Skeletal muscle satellite cell (primary cell): ENCODE results near the gene RSPRY1.

ENCODE experiments used
- H3K27me3 ChIP-seq: 2 replicates; pipeline ENCODE4 v1.7.0; 2013; ENCODE audit warnings: low read length; ENCODE audit not compliant: control insufficient read depth, insufficient read depth
- H3K36me3 ChIP-seq: 2 replicates; pipeline ENCODE4 v1.7.0; 2013; ENCODE audit warnings: mild to moderate bottlenecking, control low read depth, low read length; ENCODE audit not compliant: insufficient read depth
- H3K4me1 ChIP-seq: 2 replicates; pipeline ENCODE4 v1.7.0; 2013; ENCODE audit warnings: low read length; ENCODE audit not compliant: control insufficient read depth, insufficient read depth
- H3K4me2 ChIP-seq: 2 replicates; pipeline ENCODE4 v1.7.0; 2013; ENCODE audit warnings: mild to moderate bottlenecking, low read length
- H3K4me3 ChIP-seq: 2 replicates; pipeline ENCODE4 v1.7.0; 2013; ENCODE audit warnings: low read length
- H3K9ac ChIP-seq: 2 replicates; pipeline ENCODE4 v1.7.0; 2013; ENCODE audit warnings: mild to moderate bottlenecking, low read depth, low read length, moderate library complexity
- H3K9me3 ChIP-seq: replicated peaks from 2 replicates; pipeline ENCODE4 v1.7.0; 2013; ENCODE audit warnings: mild to moderate bottlenecking, control low read depth, low read length

The RSPRY1 gene

DNA sequence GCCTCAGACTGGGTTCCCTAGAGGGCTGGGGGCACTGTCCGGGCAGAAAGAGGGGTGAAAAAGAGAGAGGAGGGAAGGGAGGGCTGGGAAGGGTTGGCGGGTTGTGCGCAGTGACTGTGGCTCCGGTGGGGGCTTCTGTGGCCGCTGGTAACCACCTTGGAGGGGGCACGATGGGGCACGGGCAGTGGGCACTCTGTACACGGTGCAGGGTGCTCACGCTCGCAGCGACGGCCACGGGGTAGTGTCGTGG lies 97.8 kb downstream of the RSPRY1 start:
- Histone ChIP-seq H3K36me3 (no peaks in the 10 kb centered on the region), H3K4me1 (peaks cover 13% of the 10 kb centered on the region), H3K9ac (no peak overlapping the region), H3K9me3 (no peaks in the 10 kb centered on the region), H3K27me3 (peaks cover 51% of the 10 kb centered on the region), H3K4me2 (peak overlapping the region; percentile 84), H3K4me3 (no peak overlapping the region)

DNA sequence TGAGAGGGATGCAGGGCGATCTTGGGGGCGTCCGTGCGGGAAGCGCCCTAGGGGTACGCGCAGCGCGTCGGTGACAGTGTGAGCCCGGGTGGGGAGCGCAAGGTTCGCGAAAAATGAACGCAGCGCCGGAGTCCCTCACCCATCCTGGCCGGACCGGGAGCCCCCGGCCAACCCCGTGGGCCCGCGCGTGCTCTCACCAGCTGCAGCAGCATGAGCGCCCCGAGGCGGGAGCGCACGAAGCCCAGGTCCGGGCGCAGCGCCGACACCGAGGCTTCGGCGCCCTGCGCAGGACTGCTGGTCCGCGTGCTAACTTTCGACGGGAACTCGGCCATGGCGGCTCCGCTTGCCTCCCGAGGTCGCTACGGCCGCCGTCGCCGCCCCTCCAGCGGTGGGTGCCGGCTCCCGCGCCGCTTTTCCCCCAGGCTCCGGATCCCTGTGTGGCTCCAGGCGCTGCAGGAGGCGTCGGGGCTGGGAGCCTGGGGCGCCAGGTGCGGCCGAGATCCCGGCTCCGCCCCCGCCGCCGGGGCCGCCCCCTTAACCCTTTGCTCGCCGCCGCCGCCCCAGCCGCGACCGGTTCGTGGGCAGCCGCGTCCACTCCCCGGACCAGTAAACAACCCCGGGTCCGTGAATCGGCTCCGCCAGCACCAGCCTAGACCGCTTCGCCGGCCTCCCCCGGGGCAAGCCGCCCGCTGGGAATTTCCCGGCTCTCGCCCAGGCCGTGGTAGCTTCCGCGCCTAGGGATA lies 98.3 kb downstream of the RSPRY1 start, which contains the start of gene PLLP:
Gene PLLP, minus strand, starts transcription at position 464 of the 743 bp plus-strand sequence. Its CDS starts 132 bp downstream, at position 332.
- Histone ChIP-seq H3K9me3 (no peaks in the 10 kb centered on the region), H3K4me1 (peaks cover 13% of the 10 kb centered on the region), H3K9ac (peak within 1 kb of the TSS; percentile 21), H3K4me2 (peak within 1 kb of the TSS; percentile 84), H3K4me3 (peak within 1 kb of the TSS; percentile 65), H3K36me3 (no peaks in the 10 kb centered on the region), H3K27me3 (peaks cover 46% of the 10 kb centered on the region)

DNA sequence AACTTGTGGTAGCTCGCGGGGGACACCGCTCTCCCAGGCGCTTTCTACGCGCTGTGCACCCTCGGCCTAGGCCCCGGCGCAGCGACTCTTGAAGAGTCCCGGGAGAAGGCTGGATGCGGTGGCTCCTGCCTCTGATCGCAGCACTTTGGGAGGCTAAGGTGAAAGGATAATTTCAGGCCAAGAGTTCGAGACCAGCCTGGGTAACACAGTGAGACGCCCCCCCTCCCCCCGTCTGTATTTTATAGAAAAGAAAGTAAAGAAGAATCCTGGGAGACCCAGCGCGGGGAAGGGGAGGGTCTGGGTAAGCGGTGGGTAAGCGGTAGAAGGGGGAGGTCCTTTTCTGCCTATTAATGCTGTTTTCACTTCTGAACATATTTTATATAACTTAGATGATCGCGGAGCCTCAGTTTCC lies 98.8 kb downstream of the RSPRY1 start:
- Histone ChIP-seq H3K36me3 (no peaks in the 10 kb centered on the region), H3K4me2 (peak overlapping the region; percentile 84), H3K27me3 (peaks cover 43% of the 10 kb centered on the region), H3K9ac (peak overlapping the region; percentile 21), H3K4me1 (peaks cover 15% of the 10 kb centered on the region), H3K9me3 (no peaks in the 10 kb centered on the region), H3K4me3 (peak overlapping the region; percentile 65)

DNA sequence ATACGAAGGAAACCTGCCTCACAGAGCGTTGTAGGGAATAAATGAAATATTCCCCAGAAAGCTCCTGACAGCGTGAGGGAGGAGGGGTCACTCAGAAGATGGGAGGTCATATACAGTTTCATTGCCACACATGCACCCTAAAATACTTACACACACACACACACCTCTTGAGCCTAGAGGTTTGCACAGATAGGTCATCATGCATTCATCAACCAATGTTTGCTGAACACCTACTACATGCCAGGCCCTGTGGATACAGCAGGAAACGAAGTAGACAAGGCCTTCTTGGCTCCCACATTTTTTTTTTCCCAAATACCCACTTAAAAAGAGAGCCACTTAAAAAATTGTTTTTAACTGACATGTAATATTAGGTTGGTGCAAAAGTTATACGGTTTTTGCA lies 99.2 kb downstream of the RSPRY1 start:
- no peak overlapping the region for H3K4me2 ChIP-seq
- peaks cover 38% of the 10 kb centered on the region for H3K27me3 ChIP-seq
- H3K4me3 ChIP-seq = no peak overlapping the region
- H3K36me3 ChIP-seq = no peaks in the 10 kb centered on the region
- H3K9me3 ChIP-seq = no peaks in the 10 kb centered on the region
- H3K9ac ChIP-seq = no peak overlapping the region
- peaks cover 17% of the 10 kb centered on the region for H3K4me1 ChIP-seq

DNA sequence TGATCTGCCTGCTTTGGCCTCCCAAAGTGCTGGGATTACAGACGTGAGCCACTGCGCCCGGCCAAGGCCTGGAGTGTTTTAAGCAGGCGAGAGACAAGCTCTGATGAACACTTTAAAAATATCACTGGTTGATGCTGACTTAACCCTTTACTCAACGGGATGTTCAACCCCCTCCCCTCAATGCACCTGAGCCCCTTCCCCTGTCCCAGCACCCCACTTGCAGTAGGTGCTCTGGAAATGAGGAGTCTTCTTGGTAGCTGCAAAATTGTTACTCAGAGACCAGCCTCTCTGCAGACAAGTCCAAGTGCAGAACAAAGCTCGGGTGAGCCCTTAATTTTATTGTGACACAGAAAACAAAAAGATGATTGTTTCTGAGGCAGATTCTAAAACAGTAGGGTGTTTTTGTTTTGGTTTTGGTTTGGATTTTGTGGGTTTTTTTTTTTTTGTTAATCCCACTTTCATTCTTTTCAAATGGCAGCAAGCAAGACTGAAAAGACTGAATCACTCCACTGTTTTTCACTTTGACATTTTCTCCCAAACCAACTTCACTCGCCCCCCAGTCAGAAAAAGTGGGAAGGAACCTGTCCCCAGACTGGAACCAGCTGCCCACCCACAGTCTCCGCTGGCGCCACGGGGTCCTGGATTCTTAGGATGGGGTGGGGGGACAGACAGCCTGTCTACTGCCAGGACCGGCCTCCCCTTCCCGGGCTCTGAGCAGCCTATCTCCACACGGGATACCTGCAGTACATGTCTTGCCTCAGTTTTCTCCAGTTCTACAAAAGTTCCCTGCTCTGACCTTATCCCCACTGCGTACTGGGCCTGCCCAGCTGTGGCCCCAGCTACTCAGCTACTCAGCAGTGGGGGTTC lies 103.5 kb downstream of the RSPRY1 start:
- Histone ChIP-seq H3K36me3 (no peaks in the 10 kb centered on the region), H3K27me3 (peaks cover 8% of the 10 kb centered on the region), H3K4me3 (no peak overlapping the region), H3K4me1 (peaks cover 9% of the 10 kb centered on the region), H3K9me3 (no peaks in the 10 kb centered on the region), H3K9ac (no peak overlapping the region), H3K4me2 (no peak overlapping the region)
